Posterior cingulate gyrus (tissue), 11 donors: ENCODE measurements around the gene SEZ6L.
"Not testable (repeated sequence)": the region's sequence is repeated elsewhere in the genome, so short reads cannot be mapped to it uniquely, and the experiment has no call there.

Source experiments
- DNase-seq, 10 donors: peaks; one replicate each; pipeline versions ENCODE4 v3.0.0 to v3.0.0-alpha.2; 2020 to 2021; ENCODE audit warnings: mixed read lengths in 3 of 10
- intact Hi-C: fragments of 100-400 bp; cut with DNase I; formaldehyde crosslinking; loops from one replicate; pipeline ENCODE4 v1.15.1; 2023

The SEZ6L gene

GRCh38 chr22:26406118-26406517 lies 236.9 kb downstream of the SEZ6L start:
- intact Hi-C loops: no loop called here
- no peak for DNase-seq

GRCh38 chr22:26408562-26409220 lies 239.4 kb downstream of the SEZ6L start:
- DNase-seq, intact Hi-C loops: not testable (repeated sequence)

- DNase-seq: peak in 4 of 10 donors; percentile 37 to 92 (median 59)
- intact Hi-C loops: no loop called here
Measured at GRCh38 chr22:26409719-26410335, 240.6 kb downstream of the SEZ6L start.

- DNase-seq: no peak
- intact Hi-C loops: no loop called here
Measured at GRCh38 chr22:26410386-26410785, 241.1 kb downstream of the SEZ6L start.

GRCh38 chr22:26414347-26414746 lies 245.1 kb downstream of the SEZ6L start:
- intact Hi-C loops: no loop called here
- DNase-seq: no peak

- DNase-seq: no peak
- intact Hi-C loops: no loop called here
Measured at GRCh38 chr22:26416256-26416655, 247.0 kb downstream of the SEZ6L start.

GRCh38 chr22:26416670-26417276 lies 247.5 kb downstream of the SEZ6L start:
- intact Hi-C loops: no loop called here

GRCh38 chr22:26417406-26417805 lies 248.1 kb downstream of the SEZ6L start:
- no peak for DNase-seq
- intact Hi-C loops: no loop called here

More at GRCh38 chr22:26416670-26417276, 247.5 kb downstream of the SEZ6L start:
- peak in 2 of 10 donors; percentile 26 to 73 for DNase-seq

GRCh38 chr22:26418620-26419019 lies 249.4 kb downstream of the SEZ6L start:
- no peak for DNase-seq
- intact Hi-C loops: no loop called here

- intact Hi-C loops: no loop called here
- DNase-seq: no peak
Measured at GRCh38 chr22:26426924-26427323, 257.7 kb downstream of the SEZ6L start.

GRCh38 chr22:26428515-26429457 lies 259.5 kb downstream of the SEZ6L start, which contains the start of gene ASPHD2:
Gene ASPHD2, plus strand, starts transcription at chr22:26429260. Its CDS starts 4,356 bp downstream, at chr22:26433616.
- peak in 9 of 10 donors; percentile 46 to 95 (median 62) for DNase-seq
- intact Hi-C loops: no loop called here

- intact Hi-C loops: no loop called here
- peak in 1 of 10 donors; percentile 59 for DNase-seq
Measured at GRCh38 chr22:26429458-26430286, 260.4 kb downstream of the SEZ6L start.

GRCh38 chr22:26430600-26430999 lies 261.3 kb downstream of the SEZ6L start:
- no peak for DNase-seq

GRCh38 chr22:26431261-26431995 lies 262.2 kb downstream of the SEZ6L start:
- intact Hi-C loops: no loop called here
- DNase-seq: no peak

More at GRCh38 chr22:26430600-26430999, 261.3 kb downstream of the SEZ6L start:
- intact Hi-C loops: no loop called here

- intact Hi-C loops: no loop called here
Measured at GRCh38 chr22:26432619-26433311, 263.5 kb downstream of the SEZ6L start.

More at GRCh38 chr22:26432619-26433311, 263.5 kb downstream of the SEZ6L start:
- DNase-seq: no peak
